ENCODE measurements around the gene ORC2.

- no peak for TF ChIP-seq REST (IDR thresholded peaks at IDR 0.05)
- no peak for TF ChIP-seq RNF2 (IDR thresholded peaks at IDR 0.05; ENCODE audit: borderline replicate concordance, low read depth)
- no peak for TF ChIP-seq CTCF (IDR thresholded peaks at IDR 0.05)
- no peak for TF ChIP-seq MAX (IDR thresholded peaks at IDR 0.05)
- no peak for TF ChIP-seq FOXS1 (CRISPR knock-in tag; IDR thresholded peaks at IDR 0.05)
- peak in 1 of 2 experiments; percentile 32; a peak in 1 of 4 replicates for TF ChIP-seq CEBPB (IDR thresholded peaks at IDR 0.05)
- no peak for TF ChIP-seq POLR2A (IDR thresholded peaks at IDR 0.05; ENCODE audit: low read length)
- TF ChIP-seq RAD21 (conservative IDR thresholded peaks at IDR 0.05 in 1 of 2, IDR thresholded peaks at IDR 0.05 in 1 of 2) = no peak
These were observed 44.9 kb upstream of the ORC2 start for GRCh38 chr2:201008296-201008829.
